ENCODE results near the gene SH2D2A. TPM values are rescaled to one million over a fixed set of nuclear protein-coding genes. Genes with fewer than 3 reads are reported as not detected.
A peak's percentile ranks its signal among the peaks of the same experiment; 100 is the strongest.

Gene SH2D2A
- total RNA-seq, 2 experiments from 2014 or later = 86.0 to 89.2 TPM

DNA sequence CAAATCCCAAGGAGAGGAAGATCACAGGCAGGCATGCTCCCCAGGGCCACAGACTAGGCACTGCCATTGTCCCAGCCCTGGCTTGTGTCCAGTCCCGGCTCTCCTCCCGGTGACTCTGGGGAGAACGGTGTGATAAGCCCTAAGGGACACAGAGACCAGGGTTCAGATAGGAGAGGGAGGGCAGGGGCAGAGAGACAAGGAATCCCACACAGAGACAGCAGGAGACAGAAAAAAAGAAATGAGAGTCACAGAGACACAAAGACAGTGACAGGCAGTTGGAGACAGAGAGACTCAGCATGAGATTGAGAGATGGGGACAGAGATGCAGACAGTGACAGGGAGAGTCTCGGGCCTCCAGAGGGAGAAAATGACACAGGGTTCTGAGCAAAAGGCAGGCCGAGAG is 41.9 kb upstream of the SH2D2A start:
- no peak for ATAC-seq (ENCODE audit: low read depth)
- H3K4me1 Mint-ChIP-seq = peaks cover 31% of the 10 kb centered on the region
- H3K27ac Mint-ChIP-seq = no peak overlapping the region
- peaks cover 2% of the 10 kb centered on the region for H3K36me3 Mint-ChIP-seq
- H3K4me3 Mint-ChIP-seq = peak overlapping the region; percentile 61
- peaks cover 37% of the 10 kb centered on the region for H3K27me3 Mint-ChIP-seq
- no peak for DNase-seq
- H3K9me3 Mint-ChIP-seq = no peaks in the 10 kb centered on the region
- POLR2A ChIA-PET = interaction anchor here (1.2 to 6.7 kb wide), 5 partner anchors 10 to 130 kb away, joined by 5 to 54 read pairs (median 9); partner anchors contain the start of genes ISG20L2 and METTL25B

DNA sequence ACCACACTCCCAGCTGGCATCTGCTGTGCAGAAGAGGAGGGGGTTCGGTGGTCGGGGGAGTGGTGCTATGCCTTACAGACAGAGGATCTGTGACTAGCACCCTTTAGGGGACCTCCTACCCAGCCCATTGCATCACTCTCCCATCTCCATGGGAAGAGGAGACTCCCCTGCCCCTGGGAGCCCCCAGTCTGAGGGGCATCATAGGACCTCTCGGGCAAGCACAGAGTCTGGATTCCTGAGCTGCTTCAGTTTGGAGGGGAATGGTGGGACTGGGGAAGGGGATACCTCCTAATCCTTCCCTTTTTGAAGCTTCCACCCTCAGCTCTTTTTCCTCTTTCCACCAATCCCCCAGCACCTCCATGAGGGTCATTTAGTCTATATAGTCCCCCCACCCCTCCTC is 40.9 kb upstream of the SH2D2A start:
- H3K27me3 Mint-ChIP-seq = peaks cover 37% of the 10 kb centered on the region
- no peak overlapping the region for H3K4me3 Mint-ChIP-seq
- DNase-seq = no peak
- H3K9me3 Mint-ChIP-seq = no peaks in the 10 kb centered on the region
- no peak for ATAC-seq (ENCODE audit: low read depth)
- H3K27ac Mint-ChIP-seq = no peak overlapping the region
- peaks cover 25% of the 10 kb centered on the region for H3K4me1 Mint-ChIP-seq
- POLR2A ChIA-PET = interaction anchor here (0.8 to 6.7 kb wide), 5 partner anchors 9 to 131 kb away, joined by 3 to 54 read pairs (median 5); no protein-coding TSS in a partner anchor
- H3K36me3 Mint-ChIP-seq = peaks cover 2% of the 10 kb centered on the region

DNA sequence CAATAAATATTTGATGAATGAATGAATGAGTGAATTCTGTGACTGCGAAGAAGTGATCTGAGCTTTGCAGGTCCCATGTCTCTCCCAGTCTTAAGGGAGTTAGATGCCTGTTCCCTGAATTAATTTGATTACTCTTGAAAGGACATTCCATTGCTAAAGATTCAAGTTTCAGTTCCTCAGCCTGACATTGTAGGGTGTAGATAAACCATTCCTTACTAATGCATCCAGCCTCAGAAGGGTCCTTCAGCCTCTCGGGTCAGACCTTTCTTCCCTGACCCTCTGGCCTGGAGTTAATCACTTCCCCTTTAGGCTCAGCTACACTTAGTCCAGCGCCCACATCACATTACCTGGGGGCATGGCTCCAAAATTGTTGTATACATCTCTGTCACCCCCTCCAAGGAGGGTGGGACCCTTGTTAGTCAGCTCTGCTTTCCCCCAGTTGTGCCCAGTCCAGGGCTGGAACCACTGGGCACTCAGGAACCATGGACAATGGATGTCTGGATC is 39.7 kb upstream of the SH2D2A start:
- Mint-ChIP-seq H3K9me3 (no peaks in the 10 kb centered on the region), H3K27me3 (peaks cover 30% of the 10 kb centered on the region), H3K27ac (no peak overlapping the region), H3K4me3 (no peak overlapping the region), H3K4me1 (peaks cover 14% of the 10 kb centered on the region), H3K36me3 (no peaks in the 10 kb centered on the region)
- POLR2A ChIA-PET = no interaction called here
- ATAC-seq (ENCODE audit: low read depth) (no peak), DNase-seq (no peak)

DNA sequence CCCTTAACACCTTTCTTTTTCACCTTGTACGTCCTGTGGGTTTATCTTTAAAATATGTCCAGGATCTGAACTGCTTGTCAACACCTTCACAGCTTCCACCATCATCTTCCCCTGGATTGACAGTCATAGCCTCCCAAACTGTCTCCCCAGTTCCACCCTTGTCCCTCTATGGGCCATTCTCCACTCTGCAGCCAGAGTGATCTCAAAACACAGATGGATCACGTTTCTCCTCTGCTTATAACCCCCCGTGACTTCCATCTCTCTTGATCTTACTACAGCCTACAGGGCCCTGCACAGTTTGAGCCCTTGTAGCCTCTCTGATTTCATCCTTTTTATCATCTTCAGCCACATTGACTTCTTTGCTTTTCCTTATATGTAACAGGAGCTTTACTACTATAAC is 38.0 kb upstream of the SH2D2A start:
- Mint-ChIP-seq H3K27ac (no peak overlapping the region), H3K27me3 (peaks cover 26% of the 10 kb centered on the region), H3K9me3 (no peaks in the 10 kb centered on the region), H3K4me1 (peaks cover 12% of the 10 kb centered on the region), H3K36me3 (no peaks in the 10 kb centered on the region), H3K4me3 (no peak overlapping the region)
- ATAC-seq (ENCODE audit: low read depth) (no peak), DNase-seq (no peak)
- POLR2A ChIA-PET = no interaction called here

DNA sequence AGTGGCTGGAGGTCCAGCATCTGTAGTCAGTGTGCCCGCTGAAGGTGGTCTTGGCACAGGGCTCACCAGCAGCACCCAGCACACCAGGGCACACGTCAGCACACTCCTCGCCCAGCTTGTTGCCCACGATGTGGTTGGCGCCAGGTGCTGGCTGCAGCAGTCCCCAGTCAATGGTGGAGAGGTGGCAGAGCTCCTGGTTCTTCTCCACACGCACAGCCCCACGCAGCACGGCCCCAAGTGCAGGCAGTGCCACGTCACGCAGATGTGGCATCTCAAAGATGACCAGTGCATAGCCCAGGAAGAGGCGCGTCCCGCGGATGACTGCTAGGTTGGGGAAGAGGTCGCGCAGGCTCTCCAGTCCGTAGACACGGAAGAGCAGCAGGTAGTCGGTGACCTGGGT is 37.1 kb upstream of the SH2D2A start:
- peaks cover 19% of the 10 kb centered on the region for H3K27me3 Mint-ChIP-seq
- ATAC-seq (ENCODE audit: low read depth) (no peak), DNase-seq (no peak)
- no peak overlapping the region for H3K4me3 Mint-ChIP-seq
- H3K36me3 Mint-ChIP-seq = no peaks in the 10 kb centered on the region
- POLR2A ChIA-PET = no interaction called here
- no peaks in the 10 kb centered on the region for H3K9me3 Mint-ChIP-seq
- no peak overlapping the region for H3K27ac Mint-ChIP-seq
- peaks cover 13% of the 10 kb centered on the region for H3K4me1 Mint-ChIP-seq

DNA sequence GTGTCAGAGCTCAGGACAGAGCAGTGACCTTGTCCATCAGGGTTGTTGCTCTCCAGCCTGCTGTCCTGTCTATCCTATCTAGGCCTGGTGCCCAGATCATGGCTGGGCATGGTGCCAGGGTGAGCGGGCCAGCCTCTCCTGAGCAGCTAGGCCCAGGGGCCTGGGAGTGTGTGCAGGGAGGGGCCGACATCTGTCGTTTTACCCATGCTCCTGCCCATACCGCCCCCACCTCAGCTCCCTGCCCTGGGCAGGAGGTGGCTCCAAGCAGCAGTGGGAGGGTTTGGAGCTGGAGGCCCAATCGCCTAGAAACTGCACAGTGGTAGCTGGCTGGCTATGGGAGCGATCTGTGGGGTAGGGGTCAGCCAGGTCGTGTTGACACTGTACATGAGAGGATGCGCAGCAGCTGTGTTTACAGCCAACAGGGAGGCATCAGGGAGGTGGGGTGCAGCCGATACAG is 35.8 kb upstream of the SH2D2A start:
- POLR2A ChIA-PET = interaction anchor here (0.9 kb wide), 1 partner anchor 9 kb away, joined by 3 read pairs; no protein-coding TSS in a partner anchor

DNA sequence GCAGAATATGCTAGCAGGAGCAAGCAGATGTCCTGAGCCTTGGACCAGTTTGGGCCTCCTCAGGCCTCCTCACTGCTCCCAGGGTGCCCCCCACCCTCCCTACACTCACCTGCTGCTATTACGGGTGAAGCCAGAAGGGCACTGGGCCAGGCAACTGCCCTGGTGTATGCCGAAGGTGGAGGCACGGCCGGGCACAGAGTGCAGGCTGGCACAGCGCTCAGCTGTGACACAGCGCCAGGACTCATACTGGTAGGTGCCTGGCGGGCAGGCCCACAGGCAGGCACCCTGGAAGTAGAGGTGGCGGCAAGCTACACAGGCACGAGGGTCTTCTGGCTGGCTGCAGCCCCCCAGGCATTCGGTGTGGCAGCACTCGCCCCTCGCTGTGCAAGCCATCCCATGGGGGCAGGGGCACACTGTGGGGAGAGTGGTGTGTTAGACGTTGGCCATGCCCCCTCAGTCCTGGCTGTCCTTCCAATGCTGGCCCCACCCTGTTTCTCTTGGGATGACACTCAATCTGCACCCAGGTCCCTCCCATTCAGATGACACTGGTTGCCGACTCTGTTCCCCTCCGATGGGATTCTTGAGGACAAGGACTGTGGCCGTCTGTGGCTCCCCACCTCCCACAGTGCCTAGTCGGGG is 35.2 kb upstream of the SH2D2A start:
- no peak for ATAC-seq (ENCODE audit: low read depth)
- Mint-ChIP-seq H3K27me3 (peaks cover 2% of the 10 kb centered on the region), H3K9me3 (no peaks in the 10 kb centered on the region), H3K36me3 (no peaks in the 10 kb centered on the region), H3K4me1 (peaks cover 23% of the 10 kb centered on the region), H3K27ac (no peak overlapping the region), H3K4me3 (no peak overlapping the region)
- no peak for DNase-seq
- POLR2A ChIA-PET = interaction anchor here (0.9 kb wide), 1 partner anchor 9 kb away, joined by 3 read pairs; no protein-coding TSS in a partner anchor

More for the DNA sequence above, 35.8 kb upstream of the SH2D2A start:
- Mint-ChIP-seq H3K36me3 (no peaks in the 10 kb centered on the region), H3K27me3 (peaks cover 7% of the 10 kb centered on the region), H3K4me1 (peaks cover 19% of the 10 kb centered on the region), H3K27ac (no peak overlapping the region), H3K4me3 (no peak overlapping the region), H3K9me3 (no peaks in the 10 kb centered on the region)
- DNase-seq = no peak
- no peak for ATAC-seq (ENCODE audit: low read depth)

DNA sequence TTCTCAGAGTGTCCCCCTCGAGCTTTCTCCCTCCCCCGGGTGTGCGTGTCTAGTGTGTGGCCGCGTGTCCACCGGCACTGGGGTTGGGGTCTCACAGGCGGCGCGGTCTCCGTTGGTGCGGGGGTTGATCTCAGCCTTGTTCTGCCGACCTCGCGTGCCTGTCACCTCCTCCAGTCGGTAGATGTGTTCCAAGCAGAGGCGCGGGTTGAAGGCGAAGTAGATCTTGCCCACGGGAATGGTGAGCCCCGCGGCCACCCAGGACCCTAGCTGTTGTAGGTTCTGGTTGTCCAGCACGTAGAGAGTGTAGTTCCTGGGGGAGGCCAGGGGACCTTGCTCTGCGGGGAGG is 32.5 kb upstream of the SH2D2A start:
- H3K36me3 Mint-ChIP-seq = peaks cover 1% of the 10 kb centered on the region
- no peaks in the 10 kb centered on the region for H3K9me3 Mint-ChIP-seq
- ATAC-seq (ENCODE audit: low read depth) = no peak
- peaks cover 23% of the 10 kb centered on the region for H3K27me3 Mint-ChIP-seq
- POLR2A ChIA-PET = interaction anchor here (1.0 to 4.1 kb wide), 5 partner anchors 11 to 101 kb away, joined by 3 to 54 read pairs (median 4); partner anchors contain the start of genes INSRR, NTRK1 and SH2D2A
- peaks cover 29% of the 10 kb centered on the region for H3K4me1 Mint-ChIP-seq
- H3K27ac Mint-ChIP-seq = peak overlapping the region; percentile 81
- no peak for DNase-seq
- H3K4me3 Mint-ChIP-seq = peak overlapping the region; percentile 79

DNA sequence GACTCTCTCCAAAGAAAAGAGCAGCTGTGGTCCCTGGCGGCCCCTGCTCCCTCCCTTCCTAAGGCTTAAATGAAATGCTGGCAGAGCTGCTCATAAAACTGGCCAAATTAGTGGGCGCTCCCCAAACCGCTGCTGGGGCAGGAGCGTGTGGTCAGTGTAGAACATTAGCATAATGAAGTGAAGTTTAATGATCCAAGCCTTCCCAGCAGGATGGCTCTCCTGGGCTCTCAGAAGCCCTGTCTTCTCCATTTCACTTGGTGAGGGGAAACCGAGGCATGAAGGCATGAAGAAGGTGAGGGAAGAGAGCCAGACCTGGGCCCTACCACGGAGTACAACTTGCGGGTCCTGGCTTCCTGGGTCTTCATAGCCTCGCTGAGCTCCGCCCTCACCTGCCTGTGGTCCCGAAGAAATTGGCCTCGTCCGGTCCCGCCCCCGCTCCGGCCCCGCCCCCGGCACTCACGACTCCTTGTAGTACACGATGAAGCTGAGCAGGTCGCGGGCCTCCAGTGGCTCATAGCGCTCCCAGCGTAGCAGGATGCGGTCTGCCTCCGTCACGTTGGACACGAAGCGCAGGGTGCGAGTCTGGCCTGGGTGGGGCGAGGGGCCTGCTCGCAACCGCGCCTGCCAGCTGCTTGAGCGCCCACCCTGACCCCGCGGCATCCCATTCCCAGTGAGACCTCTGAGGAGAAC is 32.0 kb upstream of the SH2D2A start:
- peak overlapping the region; percentile 81 for H3K27ac Mint-ChIP-seq
- POLR2A ChIA-PET = interaction anchor here (0.6 to 4.1 kb wide), 8 partner anchors 12 to 124 kb away, joined by 3 to 54 read pairs (median 4); partner anchors contain the start of genes INSRR, NTRK1, PRCC and SH2D2A
- peak overlapping the region; percentile 79 for H3K4me3 Mint-ChIP-seq
- H3K27me3 Mint-ChIP-seq = peaks cover 28% of the 10 kb centered on the region
- H3K4me1 Mint-ChIP-seq = peaks cover 31% of the 10 kb centered on the region
- DNase-seq (peak; percentile 80), ATAC-seq (ENCODE audit: low read depth) (peak; percentile 91)
- H3K36me3 Mint-ChIP-seq = peaks cover 1% of the 10 kb centered on the region
- H3K9me3 Mint-ChIP-seq = no peaks in the 10 kb centered on the region

DNA sequence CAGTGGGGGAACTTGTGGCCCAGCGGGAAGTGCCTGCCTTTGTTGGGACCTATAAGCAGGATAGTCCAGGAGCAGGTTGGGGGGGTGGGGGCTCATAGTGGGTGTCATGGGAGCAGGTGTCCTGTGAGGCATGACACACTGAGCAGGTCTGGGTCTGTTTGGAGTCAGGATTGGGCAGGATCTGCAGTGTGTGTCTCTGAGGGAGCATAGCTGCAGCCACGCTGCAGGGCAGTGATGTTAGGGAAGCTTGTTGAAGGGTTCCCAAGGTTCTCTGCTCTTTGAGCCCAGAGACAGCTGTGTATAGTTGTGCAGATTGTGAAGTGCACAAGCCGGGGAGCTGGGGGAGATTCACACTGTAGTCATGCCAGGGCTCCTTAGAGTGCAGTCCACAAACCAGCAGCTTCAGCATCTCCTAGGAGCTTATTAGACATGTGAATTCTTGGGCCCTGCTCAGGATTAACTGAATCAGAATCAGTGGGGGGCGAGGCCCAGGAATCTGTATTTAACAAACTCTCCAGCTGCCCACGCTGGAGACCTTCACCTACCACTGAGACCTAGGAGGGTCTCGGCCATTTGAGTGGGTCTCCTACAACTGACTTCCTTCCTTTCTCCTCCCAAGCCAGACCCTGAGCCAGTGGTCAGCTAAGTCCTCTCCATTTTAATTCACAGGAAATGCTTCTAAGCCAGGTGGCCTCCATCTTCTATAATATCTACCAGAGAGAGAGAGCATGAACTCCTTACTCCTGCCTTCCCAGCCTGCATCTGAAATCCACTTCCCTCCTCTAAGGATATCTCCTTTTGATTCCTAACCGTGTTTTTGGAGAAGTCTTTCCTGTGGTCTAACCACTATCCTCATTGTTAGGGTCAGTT is 31.2 kb upstream of the SH2D2A start:
- Mint-ChIP-seq H3K27me3 (peaks cover 34% of the 10 kb centered on the region), H3K4me3 (peak overlapping the region; percentile 79), H3K9me3 (no peaks in the 10 kb centered on the region), H3K4me1 (peaks cover 27% of the 10 kb centered on the region), H3K36me3 (peaks cover 1% of the 10 kb centered on the region), H3K27ac (peak overlapping the region; percentile 67)
- ATAC-seq (ENCODE audit: low read depth) = no peak
- POLR2A ChIA-PET = interaction anchor here (0.6 to 4.1 kb wide), 9 partner anchors 12 to 123 kb away, joined by 3 to 54 read pairs (median 3); partner anchors contain the start of genes INSRR, NTRK1, PRCC and SH2D2A
- no peak for DNase-seq

DNA sequence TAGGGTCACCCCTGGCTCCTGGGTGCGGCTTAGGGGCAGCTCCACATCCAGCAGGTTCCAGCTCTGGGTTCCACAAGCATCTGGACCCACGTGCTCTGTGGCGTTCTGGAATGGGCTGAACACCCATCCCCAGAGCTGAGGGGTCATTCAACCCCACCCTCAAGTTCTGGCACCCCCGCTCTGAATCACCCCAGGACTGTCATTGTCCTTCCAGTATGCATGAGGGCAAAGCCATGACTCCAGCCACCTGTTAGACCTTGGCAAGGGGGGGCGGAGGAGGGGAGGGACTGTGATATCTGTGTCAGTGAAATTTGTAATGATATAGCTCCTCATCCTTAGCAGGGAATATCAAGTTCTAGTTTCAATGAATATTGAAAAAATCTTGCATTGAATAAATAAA is 30.0 kb upstream of the SH2D2A start:
- DNase-seq (no peak), ATAC-seq (ENCODE audit: low read depth) (no peak)
- Mint-ChIP-seq H3K27ac (no peak overlapping the region), H3K9me3 (no peaks in the 10 kb centered on the region), H3K36me3 (peaks cover 1% of the 10 kb centered on the region), H3K27me3 (peaks cover 38% of the 10 kb centered on the region), H3K4me3 (peak overlapping the region; percentile 59), H3K4me1 (peaks cover 27% of the 10 kb centered on the region)
- POLR2A ChIA-PET = interaction anchor here (4.1 kb wide), 1 partner anchor 14 kb away, joined by 54 read pairs; the partner anchor contains the start of genes INSRR and NTRK1

DNA sequence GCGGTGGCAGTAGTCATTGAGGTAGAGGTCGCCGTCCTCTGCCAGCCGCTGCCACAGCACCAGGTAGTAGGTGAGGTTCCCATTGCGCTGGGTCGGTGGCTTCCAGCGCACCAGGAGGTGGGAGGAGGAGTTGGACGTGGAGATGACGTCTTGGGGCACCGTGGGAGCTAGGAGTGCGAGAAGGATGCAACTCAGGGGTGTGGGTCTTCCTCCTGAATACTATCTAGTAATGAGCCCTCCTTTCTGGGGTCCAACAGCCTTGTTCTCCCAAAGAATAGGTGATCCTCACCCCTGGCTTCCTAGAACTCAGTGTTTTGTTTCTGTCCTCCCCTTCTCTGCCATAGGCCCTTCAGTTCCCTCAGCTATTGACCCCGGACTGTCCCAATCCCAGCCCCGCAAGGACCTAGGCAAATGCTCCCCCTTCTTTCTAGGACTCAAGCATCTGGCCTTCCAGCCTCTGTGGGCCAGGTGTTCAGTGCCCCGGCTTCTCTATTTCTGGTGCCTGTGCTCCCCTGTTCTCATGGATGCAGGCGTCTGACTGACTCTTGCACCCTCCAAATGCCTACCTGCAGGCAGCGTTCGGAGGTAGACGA is 29.4 kb upstream of the SH2D2A start:
- Mint-ChIP-seq H3K27me3 (peaks cover 38% of the 10 kb centered on the region), H3K36me3 (peaks cover 1% of the 10 kb centered on the region), H3K4me3 (peak overlapping the region; percentile 59), H3K9me3 (no peaks in the 10 kb centered on the region), H3K27ac (no peak overlapping the region), H3K4me1 (peaks cover 27% of the 10 kb centered on the region)
- POLR2A ChIA-PET = no interaction called here
- no peak for ATAC-seq (ENCODE audit: low read depth)
- DNase-seq = no peak

Data from activated naive CD8-positive, alpha-beta T cell treated with anti-CD3 and anti-CD28 coated beads, Interleukin-2, amount 10 ng/mL, durations not matched to agents 7 days and 5 days (primary cell).